ENCODE data around the gene SLC2A10.

The SLC2A10 gene

DNA sequence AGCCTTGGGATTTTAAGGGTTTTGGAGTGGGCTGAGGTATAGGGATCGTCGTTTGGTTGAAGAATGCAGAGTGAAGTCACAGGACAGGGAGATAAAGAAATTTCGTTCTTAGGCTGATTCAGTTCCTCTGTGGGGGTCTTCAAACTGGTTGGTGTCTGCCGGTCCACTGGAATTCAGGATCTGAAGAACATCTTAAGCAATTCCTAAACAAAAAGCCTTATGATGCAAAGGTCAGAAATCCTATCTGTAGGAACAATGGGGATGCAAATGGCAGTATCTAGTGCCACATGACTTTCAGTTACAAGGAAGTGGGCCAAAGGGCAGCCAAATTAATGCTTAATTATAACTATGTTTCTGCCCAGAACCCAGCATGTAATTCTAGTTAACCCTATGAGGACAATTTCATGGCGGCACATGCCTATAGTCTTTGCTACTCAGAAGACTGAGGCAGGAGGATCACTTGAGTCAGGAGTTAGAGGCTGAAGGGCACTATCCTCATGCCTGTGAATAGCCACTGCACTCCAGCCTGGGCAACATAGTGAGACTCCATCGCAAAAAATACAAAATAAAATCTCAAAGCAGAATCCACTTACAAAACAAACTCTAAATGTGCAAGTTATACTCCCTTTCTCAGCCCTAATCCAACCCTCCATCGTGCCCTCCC, 4.6 kb upstream of the SLC2A10 start:
- no peak for DNase-seq

DNA sequence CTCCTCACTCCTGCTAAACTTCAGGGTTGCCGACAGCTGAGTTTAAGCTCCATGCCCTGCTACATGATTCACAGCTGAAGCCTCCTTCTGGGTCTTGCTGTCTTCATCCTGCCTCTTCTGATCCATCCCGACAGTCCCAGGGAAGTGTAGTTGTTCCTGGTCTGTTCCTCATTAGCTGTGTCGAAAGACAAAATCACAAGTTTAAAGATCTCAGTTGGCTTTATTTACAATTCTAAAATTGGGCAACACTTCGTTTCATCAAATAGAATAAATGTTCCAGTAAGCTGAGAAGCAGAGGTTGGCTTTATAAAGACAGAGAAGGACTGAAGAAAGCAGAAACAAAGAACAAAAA, 4.1 kb upstream of the SLC2A10 start:
- DNase-seq, result no peak

DNA sequence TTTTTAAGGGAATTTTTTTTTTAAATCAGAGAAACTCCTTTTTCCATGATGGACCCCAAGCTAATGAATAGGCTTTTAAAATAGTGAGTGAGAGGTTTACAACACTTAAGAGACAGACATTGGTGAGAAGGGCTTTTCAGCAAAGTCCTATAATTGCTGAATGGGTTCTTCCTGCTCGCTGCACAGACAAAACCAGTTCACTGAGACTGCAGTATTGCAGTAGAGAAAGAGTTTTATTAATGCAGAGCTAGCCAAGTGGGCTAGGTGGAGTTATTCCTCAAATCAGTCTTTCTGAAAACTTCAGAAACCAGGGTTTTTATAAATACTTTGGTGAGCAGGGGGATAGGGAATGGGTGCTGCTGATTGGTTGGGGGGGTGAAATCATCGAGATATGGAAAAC, 3.2 kb upstream of the SLC2A10 start:
- DNase-seq, result no peak

DNA sequence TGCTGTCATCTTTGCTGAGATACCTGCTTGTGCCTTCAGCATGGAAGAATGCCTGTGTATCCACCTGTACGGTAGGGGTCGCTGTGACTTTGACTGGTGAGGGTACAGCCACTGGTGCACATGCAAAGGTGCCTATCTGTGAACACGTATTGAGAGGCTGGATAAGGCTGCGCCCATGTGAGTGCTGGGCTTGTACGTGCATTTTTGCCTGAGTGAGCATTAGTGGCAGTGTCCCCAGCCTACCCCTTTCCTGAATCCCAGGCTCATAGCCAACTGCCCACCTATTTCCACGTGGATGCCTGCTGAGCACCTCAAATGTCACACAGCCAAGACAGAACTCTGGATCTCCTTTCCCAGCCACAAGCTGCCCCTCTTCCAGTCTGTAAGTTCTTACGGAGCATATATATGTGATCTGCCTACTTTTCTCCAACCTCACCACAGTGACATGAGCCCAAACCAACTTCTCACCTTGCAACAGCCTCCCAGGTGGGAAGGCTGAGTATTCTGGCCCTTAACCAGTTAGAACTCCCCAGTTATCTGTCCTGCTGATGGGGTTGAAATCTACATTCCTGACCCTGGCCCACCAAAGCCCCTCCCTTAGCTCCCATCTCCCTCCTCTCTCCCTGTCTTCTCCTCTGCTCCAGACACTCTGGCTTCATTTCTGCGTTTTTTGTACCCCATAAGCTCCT, 1.1 kb upstream of the SLC2A10 start:
- DNase-seq, result no peak

DNA sequence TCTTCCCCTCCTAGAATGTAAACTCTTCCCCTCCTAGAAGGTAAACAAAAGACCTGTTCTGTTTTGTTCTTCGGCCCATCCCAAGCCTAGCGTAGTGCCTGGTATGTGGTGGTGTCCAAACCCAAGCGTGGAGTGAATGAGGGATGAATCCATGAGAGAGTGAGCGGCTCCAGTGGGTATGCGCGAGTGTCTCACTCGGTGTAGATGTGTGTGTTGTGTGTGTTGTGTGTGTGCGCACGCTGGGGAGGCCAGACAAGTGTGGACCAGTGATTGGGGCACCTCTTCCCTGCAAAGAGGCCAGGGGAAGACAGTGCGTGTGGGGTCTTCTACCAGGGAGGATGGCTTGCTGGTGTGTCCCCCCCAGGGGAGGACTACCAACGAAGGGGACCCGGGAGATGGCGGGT, 392 bp upstream of the SLC2A10 start:
- DNase-seq, result no peak

DNA sequence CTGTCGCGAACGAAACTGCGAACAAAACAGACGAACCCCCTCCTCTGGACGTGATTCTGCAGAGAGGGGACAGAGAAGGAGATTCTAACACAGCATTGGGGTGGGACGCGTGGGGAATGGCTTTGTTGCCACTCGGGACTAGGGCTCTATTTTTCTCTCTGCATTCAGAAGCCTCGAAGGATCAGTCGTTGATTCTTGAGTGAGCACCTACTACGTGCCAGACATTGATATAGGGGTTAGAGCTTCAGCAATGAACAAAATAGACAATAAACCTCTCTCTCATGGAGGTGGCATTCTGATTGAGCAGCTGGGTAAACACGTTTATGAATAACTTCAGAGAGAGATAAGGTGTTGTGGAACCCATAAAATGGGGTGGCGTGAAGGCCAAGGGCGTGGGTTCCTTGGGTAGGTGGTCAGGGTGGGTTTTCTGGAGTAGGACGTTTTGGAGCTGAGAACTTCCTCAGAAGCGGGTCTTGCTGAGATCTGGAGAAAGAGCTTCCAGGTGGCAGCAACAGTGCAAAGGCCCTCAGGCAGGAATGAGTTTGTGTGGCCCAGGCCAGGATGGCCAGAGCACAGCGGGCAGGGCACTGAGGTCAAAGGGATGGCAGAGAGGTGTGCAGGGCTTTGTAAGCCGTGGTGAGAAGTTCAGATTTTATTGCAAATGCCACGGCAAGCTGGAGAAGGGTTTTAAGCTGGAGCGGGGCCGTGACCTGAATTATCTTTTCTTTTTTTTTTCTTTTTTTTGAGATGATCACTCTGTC, 884 bp downstream of the SLC2A10 start:
- DNase-seq, result no peak

DNA sequence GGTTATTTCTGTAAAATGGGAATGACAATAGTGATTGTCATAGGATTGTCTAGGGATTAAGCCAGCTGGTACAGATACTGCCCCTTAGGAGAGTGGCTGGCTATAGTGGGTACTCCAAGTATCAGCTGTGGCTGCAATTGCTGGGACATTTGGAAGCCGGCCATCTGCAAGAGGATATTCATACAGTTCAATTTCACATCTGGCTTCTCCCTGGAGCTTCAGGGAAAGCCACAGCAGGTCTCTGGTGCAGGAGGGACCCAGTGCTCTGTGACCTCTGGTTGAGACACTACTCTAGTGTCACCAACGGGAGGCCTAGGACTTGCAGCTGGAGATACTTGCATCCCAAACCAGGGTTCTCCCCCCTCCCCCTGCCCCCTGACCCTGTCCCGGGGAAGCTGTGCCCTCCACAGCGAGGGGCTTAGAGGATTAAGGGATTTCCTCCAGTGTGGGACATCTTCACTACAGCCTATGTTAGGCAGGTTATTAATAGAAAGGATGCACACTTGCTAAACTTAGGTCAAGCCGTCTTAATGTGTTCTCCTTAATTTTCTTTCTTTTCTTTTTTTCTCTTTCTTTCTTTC, 2.7 kb downstream of the SLC2A10 start:
- no peak for DNase-seq

DNA sequence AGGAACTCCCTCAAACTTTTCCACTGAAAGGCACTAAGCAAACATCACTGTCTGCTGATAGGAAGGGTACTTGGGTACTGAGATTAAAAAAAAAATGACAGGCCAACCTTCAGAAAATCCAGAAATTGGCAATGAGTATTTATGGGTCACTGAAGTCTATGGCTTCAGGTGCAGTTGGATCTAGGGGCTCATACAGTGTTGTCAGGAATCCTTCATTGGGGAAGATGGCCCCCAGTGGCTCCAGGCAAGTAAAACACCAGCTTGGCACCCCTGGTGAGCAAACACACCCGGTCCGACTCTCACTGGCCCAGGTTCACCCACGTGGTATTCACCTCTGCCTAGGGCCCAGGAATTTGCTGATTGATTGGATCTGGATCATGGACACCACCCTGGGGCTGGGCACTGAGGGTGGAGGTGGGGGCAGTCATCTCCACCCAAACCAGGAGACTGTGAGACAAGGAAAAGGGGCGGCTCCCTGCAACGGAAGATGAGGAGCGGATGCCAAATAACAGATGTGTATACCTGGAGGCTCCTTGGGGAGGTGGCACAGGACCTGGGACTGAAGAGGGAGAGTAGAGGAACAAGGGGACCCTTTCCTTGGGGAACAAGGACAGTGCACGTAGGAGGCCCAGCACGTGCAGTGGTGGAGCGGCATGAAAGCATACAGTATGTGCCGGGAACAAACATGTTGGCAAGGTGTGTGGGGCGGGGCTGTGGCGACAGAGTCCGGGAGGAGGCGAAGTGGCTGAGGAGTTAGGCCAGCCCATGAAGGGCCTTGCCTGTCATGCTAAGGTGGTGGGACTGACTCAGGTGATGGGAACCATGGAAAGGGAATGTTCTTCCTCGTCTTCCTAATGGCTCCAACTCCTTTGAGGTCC, 4.7 kb downstream of the SLC2A10 start:
- DNase-seq, result no peak

DNA sequence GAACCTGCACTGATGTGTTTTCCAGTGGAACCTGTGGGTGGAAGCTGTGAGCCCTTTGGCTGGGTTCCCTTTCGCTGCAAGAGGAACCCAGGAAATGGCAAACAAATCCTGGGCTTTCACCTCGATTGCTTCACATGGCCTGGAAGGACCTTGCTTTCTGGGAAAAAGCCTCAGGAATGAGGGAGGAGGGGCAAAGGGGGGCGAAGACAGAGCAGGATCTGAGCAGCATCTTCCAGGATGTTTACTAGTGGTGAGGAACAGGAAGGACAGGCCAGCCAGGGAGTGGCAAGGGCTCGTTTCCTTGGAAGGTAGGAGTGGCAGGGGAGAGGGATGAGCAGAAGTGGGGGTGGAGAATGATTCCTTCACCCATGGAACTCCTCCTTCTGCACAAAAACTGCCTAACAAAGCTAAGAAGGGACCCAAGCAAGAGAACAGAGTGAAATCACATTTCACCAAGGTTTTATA, 5.9 kb downstream of the SLC2A10 start:
- no peak for DNase-seq

DNA sequence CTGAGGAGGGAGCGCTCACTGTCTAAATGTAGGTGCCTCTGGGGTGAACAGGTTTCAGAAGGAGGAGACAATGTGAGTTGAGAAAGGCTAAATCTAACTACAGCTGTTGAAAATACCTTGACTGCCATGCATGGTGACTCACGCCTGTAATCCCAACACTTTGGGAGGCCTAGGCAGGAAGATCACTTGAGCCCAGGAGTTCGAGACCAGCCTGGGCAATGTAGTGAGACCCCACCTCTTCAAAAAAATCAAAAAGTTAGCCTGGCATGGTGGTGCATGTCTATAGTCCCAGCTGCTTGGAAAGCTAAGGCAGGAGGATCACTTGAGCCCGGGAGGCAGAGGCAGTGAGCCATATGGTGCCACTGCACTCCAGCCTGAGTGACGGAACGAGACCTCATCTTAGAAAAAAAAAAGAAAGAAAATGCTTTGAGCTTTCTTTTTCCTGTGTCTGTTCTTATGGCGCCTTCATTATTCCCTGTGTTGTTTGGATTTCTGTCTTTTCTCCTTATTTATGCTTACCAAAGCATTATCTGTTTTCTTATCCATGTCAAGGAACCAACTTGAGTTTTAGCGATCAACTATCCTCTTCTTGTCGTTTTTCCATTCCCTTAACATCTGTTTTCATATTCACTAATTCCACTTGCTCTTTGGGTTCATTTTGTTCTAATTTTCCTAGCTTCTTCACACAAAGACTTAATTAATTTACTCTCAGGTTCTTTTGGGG, 8.5 kb downstream of the SLC2A10 start:
- no peak for DNase-seq

DNA sequence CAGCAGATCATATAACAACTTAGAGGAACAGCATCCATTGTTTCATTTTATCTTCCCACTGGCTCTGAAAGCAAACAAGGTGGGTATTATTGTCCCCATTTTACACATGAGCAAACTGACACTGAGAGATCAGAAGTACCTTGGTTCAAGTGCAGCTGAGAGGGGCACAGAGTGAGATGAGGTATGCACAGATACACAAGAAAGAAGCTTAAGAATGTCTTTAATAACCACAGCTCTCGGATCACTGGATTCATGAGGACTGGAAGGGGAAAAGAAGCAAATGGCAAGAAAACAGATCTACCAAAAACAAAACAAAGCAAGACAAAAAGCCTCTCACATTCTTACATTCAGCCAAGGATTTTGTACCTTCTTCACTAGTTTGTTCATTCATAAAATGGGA, 10.6 kb downstream of the SLC2A10 start:
- no peak for DNase-seq

DNA sequence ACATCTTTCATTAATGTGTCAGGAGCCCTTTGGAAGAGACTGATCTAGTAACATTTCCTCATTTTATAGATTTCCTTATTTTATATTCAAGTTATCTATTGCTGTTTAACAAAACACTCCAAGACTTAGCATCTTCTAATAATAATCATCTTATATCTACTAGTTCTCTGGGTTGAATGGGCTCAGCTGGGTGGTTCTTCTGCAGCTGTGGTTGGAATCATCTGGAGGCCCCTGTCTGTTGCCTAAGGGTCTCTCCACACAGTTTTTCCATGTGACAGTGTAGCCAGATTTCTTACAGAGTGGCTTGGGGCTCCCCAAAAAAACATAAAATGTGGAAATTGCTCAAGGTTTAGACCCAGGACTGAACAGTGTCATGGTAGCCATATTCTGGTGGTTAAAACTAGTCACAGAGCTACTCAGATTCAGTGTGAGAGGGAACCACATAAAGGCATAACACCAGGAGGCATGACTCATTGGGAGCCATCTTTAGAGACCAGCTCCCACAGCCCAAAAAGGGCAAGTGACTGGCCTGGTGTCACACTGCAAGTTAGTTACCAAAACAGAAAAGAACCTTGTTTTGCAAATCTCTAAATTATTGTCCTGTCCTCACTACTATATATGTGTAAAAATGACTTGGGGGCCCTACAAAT, 11.5 kb downstream of the SLC2A10 start:
- DNase-seq, result no peak

DNA sequence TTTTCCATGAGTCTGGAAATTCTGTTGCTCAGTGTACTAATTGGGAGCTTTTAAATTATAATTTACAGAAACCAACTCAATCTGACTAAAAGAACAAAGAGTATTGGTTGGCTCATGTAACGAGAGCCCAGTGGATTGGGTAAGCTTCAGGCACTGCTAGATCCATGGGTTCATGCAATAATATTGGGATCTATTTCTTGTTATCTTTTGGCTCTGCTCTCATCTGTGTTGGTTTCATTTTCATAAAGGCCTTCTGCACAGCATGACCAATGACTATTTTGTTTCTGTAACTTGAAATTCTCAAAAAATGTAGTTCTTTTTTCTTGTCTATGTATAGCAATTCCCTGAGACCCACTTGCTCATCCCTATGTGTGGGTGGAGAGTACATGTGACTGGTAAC, 12.0 kb downstream of the SLC2A10 start:
- DNase-seq, result no peak

DNA sequence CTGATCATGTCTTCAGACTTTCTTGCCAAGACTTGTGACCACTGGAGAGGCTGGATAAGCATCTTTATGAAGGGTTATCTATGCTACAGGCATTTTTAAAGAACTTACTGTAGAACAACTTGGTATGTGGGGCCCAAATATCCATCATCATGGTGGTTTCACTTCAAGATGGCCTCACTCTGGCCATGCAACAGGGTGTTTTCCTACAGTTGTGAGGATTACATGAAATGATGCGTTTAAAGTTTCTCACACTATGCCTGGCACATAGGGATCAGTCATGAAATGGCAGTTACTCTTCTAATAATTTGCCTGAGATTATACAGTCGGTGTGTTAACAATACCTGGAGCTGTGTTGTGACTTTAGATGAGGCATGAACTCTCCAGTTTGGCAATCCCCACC, 13.0 kb downstream of the SLC2A10 start:
- DNase-seq, result no peak

DNA sequence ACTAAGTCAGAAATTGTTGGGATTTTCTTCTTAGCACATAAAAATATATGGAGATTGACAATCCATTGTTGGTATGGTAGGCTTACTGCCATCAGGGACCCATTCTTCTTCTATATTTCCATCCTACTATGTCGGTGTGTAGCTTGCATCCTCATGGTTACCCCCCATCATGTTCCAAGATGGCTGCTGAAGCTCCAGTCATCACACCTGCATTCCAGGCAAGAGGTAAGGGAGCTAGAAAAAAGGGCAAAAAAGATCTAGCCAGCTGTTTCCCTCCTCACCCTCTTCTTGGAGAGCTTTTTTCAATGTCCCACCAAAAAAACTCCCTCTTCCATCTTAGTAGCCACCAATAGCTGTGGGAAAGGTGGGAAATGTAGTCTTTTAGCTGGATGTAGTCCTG, 13.6 kb downstream of the SLC2A10 start:
- DNase-seq, result no peak

DNA sequence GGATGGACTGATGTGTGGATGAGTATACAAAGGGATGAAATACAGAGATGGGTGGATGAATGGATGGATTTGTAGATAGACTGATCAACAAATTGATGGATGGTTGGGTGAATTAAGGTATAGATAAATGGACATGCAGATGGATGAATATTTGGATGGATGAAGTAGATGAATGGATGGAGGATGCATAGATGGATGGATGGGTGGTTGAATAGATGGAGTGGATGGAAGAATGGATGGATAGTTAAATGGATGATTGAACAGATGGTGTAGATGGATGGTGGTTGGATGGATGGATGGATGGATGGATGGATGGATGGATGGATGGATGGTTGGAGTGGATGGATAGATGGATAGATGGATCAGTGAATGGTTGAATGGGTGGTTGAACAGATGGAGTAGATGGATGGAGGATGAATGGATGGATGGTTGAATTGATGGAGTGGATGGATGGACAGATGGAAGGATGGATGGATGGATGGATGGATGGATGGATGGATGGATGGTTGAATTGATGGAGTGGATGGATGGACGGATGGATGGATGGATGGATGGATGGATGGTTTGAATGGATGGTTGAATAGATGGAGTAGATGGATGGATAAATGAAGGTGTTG, 15.0 kb downstream of the SLC2A10 start:
- no peak for DNase-seq

DNA sequence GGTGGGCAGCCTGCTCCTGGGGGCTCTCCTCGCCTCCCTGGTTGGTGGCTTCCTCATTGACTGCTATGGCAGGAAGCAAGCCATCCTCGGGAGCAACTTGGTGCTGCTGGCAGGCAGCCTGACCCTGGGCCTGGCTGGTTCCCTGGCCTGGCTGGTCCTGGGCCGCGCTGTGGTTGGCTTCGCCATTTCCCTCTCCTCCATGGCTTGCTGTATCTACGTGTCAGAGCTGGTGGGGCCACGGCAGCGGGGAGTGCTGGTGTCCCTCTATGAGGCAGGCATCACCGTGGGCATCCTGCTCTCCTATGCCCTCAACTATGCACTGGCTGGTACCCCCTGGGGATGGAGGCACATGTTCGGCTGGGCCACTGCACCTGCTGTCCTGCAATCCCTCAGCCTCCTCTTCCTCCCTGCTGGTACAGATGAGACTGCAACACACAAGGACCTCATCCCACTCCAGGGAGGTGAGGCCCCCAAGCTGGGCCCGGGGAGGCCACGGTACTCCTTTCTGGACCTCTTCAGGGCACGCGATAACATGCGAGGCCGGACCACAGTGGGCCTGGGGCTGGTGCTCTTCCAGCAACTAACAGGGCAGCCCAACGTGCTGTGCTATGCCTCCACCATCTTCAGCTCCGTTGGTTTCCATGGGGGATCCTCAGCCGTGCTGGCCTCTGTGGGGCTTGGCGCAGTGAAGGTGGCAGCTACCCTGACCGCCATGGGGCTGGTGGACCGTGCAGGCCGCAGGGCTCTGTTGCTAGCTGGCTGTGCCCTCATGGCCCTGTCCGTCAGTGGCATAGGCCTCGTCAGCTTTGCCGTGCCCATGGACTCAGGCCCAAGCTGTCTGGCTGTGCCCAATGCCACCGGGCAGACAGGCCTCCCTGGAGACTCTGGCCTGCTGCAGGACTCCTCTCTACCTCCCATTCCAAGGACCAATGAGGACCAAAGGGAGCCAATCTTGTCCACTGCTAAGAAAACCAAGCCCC, 16.0 kb downstream of the SLC2A10 start:
- DNase-seq, result no peak

DNA sequence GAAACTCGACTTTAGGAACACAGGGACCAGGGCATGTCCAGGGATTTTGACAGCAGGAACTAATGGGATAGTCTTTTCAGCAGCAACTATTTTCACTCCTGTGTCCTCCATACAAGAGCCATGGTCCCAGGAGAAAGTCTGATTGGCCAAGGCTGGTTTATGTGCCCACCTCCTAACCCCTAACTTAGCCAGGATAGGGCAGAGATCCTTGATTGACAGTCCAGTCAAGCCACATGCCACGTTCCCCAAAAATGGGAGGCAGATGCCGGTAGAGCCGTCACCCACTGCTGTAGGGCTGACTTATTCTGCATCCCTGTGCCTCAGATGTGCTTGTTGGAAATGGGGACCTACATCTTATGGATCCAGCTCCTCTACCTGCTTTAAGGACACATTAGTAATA, 22.3 kb downstream of the SLC2A10 start:
- no peak for DNase-seq

DNA sequence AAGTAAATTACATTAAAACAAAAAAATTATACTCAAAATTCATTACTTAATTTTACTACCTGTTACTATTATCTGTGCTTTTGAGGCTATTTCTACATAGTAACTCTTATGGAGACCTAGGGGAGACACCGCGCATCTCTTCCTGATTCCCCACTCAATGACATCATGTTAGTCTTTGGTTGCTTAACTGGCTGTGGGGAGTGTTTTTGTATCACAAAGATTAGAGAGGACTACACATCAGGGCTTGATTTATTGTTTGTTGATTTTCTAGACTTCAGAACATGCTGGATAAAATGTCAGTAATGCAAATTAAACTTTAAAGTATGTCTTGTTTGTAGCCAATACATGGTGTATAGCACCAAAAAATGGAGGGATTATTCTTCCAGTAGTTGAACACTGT, 26.0 kb downstream of the SLC2A10 start:
- no peak for DNase-seq
